HG03439 (cell line): ENCODE measurements around the gene ARNT2.

Source experiments
- ATAC-seq: cut with Tn5 transposase; IDR thresholded peaks from one replicate; pipeline ENCODE4 v1.9.1; 2021; ENCODE audit warnings: mild to moderate bottlenecking, moderate library complexity; ENCODE audit not compliant: unreplicated experiment

ARNT2 gene

DNA sequence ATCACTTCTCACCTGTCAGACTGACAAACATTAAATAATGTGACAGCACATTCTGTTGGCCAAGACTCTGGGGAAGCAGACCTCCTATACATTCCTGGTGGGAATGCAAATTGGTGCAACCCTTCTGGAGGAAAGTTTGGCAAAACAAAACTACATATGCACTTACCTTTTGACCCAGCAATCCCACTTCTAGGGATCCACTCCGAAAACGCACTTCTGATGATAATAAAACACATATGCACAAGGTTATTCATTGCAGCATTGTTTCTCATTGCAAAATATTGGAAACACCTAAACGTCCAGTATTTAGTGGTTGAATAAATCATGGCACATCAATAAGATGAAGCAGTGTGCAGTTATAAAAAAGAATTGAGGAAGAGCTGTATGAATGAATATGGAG is 145.5 kb downstream of the ARNT2 start:
- ATAC-seq: no peak

DNA sequence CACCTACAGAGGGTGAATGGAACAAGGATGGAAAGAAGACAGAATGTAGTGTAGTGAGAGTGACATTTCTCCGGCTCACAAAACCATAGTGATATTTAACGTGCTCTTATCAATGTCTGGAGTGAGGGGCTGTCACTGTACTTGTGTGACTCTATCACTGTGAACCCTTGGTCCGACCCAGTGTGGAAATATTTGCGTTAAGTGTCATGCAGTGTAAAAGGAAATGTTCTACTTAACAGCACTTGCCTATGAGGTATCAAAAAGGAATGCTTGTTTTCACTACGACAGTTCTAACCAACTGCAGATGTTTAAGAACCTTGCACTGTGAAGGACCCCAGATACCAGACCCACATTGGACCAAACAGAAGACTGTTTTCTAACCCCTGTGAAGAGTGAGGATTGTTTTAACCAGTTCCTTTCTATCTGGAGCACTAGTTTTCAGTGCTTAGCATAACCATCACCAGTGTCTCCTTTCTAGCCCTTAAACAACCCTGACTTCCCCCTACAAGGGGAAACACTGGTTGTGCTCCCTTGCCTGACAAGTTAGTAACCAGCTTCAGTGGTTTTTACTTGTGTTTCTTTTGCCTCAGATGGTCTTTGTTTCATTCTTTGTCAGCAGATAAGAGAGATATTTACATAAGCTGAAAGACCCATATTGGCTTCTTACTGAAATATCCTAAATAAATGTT is 146.2 kb downstream of the ARNT2 start:
- ATAC-seq: no peak

DNA sequence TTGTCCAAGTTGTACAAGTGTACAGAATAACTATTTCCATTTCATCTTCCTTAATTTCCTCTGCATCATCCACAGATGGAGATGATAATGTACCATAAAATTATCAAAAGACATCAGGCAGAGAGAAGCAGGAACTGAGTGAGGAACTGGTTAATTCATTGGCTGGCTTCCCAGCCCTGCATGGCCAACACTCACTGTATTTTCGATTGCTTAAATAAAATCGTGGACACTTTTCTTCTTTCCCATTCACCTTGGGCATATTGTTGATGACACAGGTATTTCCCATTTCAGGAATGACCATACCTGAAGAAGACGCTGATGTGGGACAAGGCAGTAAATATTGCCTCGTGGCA is 146.7 kb downstream of the ARNT2 start:
- ATAC-seq: no peak

DNA sequence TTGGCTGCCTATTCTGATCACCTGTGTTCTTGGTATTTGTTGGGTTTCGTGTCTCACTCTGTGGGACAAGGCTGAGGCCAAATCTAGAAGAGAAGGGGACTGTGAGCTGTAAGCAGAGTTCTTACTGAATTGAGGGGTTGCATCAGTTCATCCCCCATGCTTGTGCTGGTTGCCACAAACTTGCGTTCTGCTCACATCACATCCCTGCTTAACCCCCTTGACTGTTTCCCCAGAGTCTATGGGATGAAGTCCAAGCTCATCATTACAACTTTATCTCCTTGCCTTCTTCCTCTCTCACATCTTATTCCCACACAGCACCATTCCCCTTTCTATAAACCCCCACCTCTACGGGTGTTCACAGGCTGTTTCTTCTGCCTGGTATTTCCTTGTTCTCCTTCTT is 147.2 kb downstream of the ARNT2 start:
- no peak for ATAC-seq

DNA sequence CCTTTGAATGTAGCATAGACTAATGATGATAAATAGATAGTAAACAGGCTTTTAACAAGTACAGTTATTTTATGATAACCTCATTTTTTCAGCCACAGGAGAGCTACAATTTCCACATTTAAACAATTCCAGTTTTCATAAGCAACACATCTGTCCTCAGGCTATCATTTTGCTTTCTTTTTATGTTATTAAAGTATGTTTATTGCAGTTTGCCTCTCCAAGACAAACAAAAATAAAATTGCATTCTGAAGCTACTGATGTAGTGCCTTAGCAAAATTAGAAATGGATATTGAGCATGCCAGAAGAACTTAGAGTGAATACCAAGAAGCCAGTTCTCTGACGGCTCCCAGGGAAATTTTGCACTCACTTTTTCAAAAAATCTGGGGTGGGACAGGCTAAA is 150.4 kb downstream of the ARNT2 start:
- no peak for ATAC-seq

DNA sequence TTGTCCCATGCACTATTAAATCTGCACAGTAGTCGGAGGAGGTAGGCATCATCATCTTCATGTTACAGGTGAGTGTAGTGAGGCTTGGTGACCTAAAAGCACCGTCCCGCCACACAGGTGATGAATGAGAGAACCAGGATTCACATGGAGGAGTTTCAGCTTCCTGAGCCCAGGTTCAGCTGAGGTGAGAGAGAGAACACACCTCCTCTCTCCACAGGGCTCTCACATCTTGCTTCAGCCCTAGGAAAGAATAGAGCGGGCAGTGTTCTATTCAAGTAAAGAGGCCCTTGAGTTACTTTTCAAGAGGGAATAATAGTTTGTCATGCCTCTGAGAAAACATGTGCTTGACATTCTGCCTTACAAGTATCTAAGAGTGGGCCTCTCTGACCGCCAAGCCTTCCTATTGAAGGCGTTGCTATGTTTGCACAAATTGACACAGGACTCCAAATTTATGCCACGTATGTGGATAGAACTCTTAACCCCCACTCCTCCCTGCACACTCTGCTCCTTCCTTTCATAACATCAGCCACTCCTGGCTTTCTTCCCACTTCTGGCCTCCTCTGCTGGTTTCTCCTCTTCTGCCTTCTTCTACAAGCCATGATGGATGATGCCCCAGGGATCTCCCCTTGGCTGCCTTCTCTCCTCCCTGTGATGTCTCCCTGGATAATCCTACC is 152.6 kb downstream of the ARNT2 start:
- no peak for ATAC-seq

DNA sequence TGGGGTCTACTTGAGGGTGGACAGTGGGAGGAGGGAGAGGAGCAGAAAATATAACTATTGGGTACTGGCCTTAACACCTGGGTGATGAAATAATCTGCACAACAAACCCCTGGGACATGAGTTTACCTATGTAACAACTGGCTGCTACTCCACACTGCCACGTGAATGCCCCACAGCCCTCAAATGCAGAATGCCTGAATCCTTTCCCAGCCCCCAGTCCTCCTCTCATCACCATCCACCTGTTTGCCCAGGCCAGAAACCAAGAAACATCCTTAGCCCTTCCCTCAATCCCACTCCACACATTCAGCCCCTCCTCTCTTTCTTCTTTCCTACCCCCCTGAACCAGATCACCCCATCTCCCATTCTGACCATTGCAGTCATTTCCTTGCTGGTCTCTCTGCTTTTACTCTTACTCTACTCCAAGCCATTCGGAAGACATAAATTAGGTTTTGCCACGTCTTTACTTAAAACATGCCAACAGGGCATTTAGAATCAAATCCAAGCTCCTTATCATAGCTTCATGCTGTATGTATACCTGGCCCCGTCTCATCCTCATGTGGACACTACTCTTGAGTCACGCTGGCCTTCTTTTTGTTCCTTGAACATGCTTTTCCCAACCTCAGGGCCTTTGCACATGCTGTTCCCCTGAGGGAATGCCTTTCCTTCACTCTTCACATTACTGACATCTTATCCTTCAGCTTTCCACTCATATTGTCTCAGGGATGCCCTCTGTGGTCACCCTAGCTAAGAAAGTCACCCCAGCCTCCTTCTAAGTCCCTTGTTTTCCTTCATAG is 153.5 kb downstream of the ARNT2 start:
- ATAC-seq: no peak

DNA sequence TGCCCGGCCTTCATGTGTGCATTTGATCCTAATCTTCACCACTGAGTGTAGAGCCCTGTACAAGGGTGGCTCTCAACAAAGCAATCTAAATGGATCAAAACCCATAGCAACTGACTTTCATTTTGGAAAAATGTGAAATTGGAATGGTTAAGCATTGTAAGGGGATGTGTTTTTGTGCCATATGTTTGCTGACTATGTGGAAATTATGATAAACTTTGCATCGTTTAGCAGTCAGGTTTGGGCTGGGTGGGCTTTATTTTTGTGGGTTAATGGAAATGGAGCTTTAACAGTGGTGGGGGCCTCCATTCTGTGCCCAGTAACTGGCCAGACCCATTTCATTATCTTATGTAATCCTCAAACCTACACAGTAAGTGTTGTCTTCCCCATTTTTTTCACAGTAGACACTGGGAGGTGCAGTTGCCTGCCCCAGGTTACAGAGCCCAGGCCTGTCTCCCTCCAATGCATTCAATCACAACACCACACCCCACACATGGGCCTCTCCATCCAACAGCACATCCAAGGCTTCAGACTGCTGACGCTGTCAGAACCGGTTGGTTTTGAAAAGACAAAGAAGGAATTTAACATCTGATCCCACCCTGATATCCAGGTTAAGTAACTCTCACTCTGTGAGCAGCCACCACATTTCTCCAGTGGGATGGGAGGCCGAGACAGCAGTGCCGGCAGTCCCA is 154.6 kb downstream of the ARNT2 start:
- no peak for ATAC-seq

DNA sequence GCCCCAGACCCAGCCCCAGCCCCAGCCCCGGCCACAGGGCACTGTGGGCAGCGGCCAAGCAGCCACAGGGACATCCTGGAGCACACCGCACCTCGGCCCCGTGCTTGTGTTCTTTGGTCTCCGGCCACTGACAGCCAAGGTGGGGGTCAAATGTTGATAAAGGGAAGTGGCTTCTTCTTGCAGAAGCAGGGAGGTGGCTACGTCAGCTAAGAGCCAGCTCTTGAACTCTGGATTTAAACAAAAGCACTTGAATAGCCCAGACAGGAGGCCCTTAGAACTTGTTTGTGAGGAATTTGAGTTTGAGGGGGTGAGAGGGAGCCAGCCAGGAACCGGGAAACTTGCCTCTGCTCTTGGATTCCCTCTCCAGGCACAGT is 155.1 kb downstream of the ARNT2 start:
- ATAC-seq: no peak

DNA sequence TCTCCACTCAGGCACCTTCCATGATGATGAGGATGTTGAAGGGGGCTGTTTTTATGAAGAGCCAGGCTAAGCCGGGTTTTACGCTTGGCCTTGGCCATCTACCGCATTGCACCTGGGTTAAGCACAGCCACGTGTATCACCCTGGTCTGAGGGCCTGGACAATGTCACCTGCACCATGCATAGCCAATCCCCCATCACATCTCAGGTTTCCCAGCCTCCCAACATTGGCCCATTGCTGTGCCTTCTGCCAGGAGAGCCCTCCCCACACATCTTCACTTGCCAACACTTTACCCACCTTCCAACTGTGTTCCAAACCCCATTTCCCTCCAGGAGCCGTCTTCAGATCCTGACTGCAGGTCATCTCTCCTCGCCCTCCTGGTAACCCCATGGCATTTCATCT is 155.6 kb downstream of the ARNT2 start:
- ATAC-seq: no peak

DNA sequence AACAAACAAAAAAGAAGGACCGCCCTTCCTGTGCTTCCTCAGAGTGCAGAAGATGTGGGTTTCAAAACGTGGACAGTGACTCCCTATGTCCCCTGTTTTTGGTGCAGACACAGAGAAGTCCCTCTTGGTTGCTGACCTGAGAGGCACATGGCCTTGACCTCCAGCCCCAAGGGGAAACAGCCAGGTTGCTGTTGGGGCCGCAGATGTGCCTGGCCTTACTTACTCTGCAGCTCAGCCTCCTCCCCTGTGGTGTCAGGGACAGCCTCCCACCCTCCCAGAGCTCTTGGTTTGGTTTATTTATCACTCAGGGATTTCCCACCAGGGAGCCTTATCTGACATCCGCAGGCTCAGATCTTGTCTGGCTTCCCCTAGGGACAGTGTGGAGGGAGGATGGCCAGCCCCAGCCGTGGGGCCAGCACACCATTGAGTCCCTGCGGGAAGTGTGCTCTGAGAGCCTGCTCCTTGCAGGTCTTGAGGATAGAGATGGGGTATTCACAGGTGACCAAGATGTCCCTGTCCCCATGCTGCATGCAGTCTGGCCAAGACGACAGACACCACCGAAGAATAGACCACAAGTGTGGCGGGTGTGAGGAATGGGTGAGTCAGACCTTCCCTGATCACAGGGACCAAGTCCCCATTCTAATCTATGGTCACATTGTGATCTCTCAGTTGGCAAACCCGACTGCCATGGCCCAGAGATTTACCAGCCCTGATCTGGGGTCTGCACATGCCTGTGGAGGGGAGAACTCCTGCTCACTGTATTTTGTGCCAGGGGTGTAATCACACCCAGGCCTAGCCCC is 156.6 kb downstream of the ARNT2 start:
- no peak for ATAC-seq

DNA sequence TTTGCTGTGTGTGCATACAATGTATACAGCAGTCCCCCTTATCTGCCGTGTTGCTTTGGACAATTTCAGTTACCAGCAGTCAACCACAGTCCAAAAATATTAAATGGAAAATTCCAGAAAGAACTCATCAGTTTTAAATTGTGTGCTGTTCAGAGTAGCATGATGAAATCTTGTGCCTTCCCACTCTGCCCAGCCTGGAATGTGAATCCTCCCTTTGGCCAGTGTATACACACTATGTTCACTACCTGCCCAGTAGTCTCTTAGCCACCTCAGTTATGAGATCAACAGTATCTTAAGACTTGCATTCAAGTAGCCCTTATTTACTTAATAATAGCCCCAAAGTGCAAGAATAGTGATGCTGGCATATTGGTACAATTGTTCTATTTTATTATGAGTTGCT is 157.3 kb downstream of the ARNT2 start:
- no peak for ATAC-seq

DNA sequence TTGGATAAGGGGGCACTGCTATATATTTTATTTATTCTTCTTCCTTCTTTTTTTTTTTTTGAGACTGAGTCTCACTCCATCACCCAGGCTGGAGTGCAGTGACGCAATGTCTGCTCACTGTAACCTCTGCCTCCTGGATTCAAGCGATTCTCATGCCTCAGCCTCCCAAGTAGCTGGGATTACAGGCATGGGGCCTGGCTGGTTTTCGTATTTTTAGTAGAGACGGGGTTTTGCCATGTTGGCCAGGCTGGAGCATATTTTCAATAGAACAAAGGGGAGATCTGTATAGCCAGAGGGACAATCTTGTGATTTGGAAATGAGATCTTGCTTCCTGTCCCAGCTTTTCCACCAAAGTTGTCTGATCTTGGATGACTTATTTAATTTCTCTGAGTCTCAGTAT is 157.9 kb downstream of the ARNT2 start:
- no peak for ATAC-seq

DNA sequence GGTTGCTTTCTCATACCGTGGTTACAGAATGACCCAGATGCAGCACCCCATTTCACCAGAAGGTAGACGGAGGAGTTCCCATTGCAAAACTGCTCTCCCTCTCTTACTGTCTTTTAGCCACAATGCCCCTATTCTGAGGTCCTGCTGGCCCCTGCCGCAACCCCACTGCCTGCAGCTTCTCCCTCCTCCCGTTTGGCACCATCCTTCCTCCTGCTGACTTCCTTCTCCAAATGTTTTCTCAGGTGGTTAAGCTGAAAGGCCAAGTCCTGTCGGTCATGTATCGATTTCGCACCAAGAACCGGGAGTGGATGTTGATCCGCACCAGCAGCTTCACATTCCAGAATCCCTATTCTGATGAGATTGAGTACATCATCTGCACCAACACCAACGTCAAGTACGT is 158.7 kb downstream of the ARNT2 start:
- ATAC-seq: no peak

DNA sequence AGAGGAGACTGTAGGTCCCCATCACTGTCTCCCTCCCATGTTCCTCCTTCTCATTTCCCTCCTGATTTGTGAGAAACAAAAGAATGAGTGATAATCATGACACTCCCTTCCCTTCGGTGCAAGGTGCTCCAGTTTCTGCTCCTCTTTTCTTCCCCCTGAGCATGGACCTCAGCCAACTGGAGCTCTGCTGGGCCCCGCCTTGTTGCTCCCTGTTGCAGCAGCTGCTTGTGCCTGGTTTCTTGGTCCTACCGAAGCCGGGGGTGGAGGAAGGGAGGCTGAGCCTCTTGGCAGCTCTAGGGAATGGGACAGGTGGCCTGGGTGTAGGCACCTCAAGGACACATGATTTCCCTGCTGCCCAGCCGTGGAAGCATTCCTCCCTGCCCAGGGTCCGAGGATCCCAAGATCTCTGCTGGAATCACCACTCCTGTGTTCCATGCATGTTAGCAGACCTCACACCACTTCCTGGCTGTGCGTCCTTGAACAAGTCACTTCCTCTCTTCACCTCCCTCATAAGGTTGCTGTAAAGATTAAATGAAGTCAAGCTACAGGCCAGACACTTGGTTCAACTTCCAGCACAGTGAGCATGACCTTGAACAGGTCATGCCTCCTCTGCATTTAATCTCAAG is 159.3 kb downstream of the ARNT2 start:
- ATAC-seq: no peak

DNA sequence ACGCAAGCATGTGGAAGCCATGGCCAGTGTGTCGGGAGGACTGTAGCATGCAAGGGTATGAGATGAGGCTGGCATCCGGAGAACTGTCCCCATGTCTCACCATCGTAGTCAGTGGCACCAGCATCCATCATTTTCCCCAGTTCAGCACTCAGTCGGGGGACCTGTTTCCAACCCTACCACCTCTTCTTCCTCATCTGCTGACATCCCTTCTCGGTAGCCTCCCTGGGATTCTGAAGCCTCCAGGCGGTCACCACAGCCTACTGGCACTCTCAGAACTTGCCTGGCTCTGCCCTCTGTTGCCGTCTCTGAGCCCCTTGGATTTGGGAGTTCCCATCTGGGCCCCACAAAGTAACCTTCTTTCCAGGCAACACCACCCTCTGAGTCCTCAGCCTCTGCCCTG is 159.9 kb downstream of the ARNT2 start:
- ATAC-seq: no peak

DNA sequence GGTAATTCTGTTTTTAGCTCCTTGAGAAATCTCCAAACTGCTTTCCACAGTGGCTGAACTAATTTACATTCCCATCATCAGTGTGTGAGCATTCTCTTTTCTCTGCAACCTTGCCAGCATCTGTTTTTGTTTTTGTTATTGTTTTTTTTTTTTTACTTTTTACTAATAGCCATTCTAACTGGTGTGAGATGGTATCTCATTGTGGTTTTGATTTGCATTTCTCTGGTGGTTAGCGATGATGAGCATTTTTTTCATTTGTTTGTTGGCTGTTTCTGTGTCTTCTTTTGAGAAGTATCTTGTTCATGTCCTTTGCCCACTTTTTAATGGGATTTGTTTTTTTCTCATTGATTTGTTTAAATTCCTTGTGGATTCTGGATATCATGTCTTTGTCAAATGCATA is 161.2 kb downstream of the ARNT2 start:
- no peak for ATAC-seq

DNA sequence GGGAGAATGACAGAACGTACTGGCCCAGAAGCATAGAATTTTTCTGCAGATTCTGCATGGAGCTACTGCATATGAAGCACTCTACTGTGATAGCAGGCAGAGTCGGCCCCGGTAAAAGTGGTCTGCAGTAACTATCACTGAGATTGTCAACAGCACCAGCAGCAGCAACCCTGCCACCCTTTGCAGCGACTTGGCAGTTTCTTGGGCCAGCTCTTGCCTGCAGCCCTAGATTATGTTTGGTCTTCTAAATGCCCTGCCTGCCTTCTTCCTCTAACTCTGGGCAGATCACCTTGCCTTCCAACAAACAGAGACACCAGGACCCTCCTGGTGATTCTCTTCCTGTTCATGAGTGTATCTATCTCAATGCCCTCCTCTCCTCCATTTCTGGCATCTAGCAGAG is 161.8 kb downstream of the ARNT2 start:
- no peak for ATAC-seq

DNA sequence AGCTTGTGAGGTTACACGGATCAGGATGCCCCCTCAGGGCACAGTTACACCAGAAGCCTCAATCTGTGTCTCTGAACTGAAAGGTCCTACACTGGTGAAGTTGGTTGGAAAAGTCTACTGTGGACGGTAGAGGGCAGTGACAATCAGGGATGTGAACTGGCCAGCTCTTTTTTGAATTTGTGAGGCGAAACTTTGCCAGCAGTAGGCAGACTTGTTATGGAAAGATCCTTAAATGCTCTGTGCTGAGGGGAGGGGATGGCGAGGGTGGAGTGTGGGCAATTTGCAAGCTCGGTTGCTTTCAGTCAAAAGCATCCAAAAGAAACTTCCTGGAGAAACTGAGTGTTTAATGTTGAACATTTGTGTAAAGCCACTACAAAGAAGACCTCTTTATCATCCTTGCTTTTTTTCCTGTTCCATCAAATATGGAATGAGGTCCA is 163.6 kb downstream of the ARNT2 start:
- ATAC-seq: no peak

DNA sequence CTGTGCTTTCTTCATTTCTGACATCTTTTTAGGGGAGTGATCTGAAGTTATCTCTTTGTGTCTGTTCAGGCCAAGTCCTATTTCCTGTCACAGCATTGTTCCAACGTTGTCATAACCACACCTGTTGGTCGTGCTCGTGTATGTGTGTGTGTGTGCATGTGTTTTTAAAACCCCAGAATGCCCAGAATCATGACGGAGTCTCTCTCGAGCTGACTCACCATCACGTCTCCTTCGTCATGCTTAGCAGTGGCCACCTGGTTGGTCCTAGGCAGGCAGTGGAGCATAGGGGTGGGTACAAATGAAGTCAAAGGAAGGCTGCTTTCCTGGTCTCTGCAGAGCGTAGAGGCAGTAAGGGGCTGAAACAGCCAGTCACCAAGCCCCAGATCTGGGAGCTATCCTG is 164.1 kb downstream of the ARNT2 start:
- ATAC-seq: no peak
